Measurements from ENCODE around the gene CEP112. TPM values are rescaled to one million over a fixed set of nuclear protein-coding genes. Genes with fewer than 3 reads are reported as not detected.

CEP112 gene
- total RNA-seq, 1 donor from 2014 or later = 20.1 TPM

DNA sequence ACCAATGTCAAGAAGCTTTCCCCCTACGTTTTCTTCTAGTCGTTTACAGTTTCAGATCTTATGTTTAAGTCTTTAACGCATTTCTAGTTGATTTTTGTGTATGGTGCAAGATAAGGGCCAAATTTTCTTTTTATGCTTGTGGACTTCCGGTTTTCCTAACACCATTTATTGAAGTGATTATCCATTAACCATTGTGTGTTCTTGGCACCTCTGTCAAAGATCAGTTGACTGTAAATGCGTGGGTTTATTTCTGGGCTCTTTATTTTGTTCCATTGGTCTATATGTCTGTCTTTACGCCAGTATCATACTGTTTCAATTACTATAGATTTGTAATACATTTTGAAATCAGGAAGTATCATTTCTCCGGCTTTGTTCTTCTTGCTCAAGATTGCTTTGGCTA, 49.5 kb downstream of the CEP112 start:
- DNase-seq (ENCODE audit: extremely low spot score in 2 of 2) = no peak
- TF ChIP-seq, protein P1, sequence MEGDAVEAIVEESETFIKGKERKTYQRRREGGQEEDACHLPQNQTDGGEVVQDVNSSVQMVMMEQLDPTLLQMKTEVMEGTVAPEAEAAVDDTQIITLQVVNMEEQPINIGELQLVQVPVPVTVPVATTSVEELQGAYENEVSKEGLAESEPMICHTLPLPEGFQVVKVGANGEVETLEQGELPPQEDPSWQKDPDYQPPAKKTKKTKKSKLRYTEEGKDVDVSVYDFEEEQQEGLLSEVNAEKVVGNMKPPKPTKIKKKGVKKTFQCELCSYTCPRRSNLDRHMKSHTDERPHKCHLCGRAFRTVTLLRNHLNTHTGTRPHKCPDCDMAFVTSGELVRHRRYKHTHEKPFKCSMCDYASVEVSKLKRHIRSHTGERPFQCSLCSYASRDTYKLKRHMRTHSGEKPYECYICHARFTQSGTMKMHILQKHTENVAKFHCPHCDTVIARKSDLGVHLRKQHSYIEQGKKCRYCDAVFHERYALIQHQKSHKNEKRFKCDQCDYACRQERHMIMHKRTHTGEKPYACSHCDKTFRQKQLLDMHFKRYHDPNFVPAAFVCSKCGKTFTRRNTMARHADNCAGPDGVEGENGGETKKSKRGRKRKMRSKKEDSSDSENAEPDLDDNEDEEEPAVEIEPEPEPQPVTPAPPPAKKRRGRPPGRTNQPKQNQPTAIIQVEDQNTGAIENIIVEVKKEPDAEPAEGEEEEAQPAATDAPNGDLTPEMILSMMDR (IDR thresholded peaks at IDR 0.05) = no peak
- TF ChIP-seq POLR2A (IDR thresholded peaks at IDR 0.05) (no peak), POLR2AphosphoS5 (IDR thresholded peaks at IDR 0.05; ENCODE audit: insufficient read depth in 1 of 2, low read depth in 1 of 2) (no peak)
- H3K4me3 ChIP-seq = no peak overlapping the region
- intact Hi-C loops (cut with DNase I) = no loop called here
- no peak overlapping the region for H3K27ac ChIP-seq
- H3K36me3 ChIP-seq = no peaks in the 10 kb centered on the region
- no peaks in the 10 kb centered on the region for H3K27me3 ChIP-seq
- H3K4me1 ChIP-seq = peaks cover 7% of the 10 kb centered on the region
- H3K9me3 ChIP-seq = no peaks in the 10 kb centered on the region

DNA sequence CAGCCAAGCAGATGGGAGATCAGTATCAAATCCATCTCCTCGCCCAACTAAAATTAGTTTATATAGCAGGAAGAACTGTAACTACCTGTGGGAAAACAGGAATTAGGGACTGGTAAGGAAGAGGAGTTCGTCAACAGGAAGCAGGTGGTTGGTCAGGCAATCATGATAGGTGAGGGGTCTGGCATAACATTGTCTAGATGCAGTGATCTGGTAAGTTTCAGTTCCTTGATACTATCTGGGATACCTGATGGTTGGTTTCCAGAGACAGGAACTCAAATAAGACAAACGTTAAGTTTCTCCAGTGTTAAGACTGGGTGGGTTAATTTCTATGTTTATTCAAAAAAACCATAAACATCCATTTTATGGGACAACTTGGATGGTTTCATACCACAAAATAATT, 53.8 kb downstream of the CEP112 start:
- Histone ChIP-seq H3K4me1 (no peaks in the 10 kb centered on the region), H3K27ac (no peak overlapping the region), H3K4me3 (no peak overlapping the region), H3K9me3 (no peaks in the 10 kb centered on the region), H3K27me3 (no peaks in the 10 kb centered on the region), H3K36me3 (no peaks in the 10 kb centered on the region)
- TF ChIP-seq, protein P1 (IDR thresholded peaks at IDR 0.05) = no peak
- no peak for TF ChIP-seq POLR2AphosphoS5 (IDR thresholded peaks at IDR 0.05; ENCODE audit: insufficient read depth in 1 of 2, low read depth in 1 of 2)
- no peak for TF ChIP-seq POLR2A (IDR thresholded peaks at IDR 0.05)
- intact Hi-C loops (cut with DNase I) = no loop called here
- no peak for DNase-seq (ENCODE audit: extremely low spot score in 2 of 2)

DNA sequence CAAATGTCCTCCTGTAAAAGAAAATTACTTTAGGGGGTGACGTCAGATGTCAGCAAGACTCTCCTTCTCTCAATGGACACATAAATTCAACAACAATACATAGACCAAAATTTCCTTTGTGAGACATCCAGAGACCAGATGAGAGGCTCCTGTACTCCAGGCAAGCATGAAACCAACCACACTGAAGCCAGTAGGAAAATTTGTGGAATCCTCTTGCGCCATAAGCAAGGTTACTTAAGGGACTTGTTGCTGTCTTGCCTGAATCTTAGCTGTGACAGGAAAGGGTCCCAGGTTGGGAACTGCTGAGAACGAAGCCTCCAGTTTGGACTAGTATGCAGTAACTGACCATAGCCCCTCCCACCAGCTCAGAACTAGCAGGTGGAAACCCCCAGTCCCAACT, 56.0 kb downstream of the CEP112 start:
- Histone ChIP-seq H3K9me3 (no peaks in the 10 kb centered on the region), H3K4me1 (no peaks in the 10 kb centered on the region), H3K36me3 (no peaks in the 10 kb centered on the region), H3K27ac (no peak overlapping the region), H3K4me3 (no peak overlapping the region), H3K27me3 (no peaks in the 10 kb centered on the region)
- intact Hi-C loops (cut with DNase I) = no loop called here
- no peak for DNase-seq (ENCODE audit: extremely low spot score in 2 of 2)
- TF ChIP-seq POLR2A (IDR thresholded peaks at IDR 0.05) (no peak), POLR2AphosphoS5 (IDR thresholded peaks at IDR 0.05; ENCODE audit: insufficient read depth in 1 of 2, low read depth in 1 of 2) (no peak)
- TF ChIP-seq, protein P1 (IDR thresholded peaks at IDR 0.05) = no peak

DNA sequence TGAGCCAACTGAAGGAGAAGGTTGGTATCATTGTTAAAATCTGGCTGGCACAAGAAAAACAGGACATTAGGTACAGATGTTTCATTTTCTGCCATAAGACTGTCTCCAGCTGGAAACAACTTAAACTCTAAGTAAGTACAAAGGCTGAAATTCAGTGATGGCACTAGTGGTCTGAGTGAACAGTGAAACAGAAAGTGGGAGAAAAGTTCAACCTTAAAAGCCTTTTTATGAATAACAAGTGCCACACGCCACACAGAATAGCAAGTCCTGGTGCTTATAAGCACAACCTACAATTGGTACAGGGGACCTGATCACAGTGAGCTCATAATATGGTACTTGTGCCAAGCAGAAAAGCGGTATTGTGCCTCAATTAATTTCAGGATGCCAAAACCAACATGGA, 56.7 kb downstream of the CEP112 start:
- Histone ChIP-seq H3K4me1 (no peaks in the 10 kb centered on the region), H3K9me3 (no peaks in the 10 kb centered on the region), H3K27ac (no peak overlapping the region), H3K4me3 (no peak overlapping the region), H3K36me3 (no peaks in the 10 kb centered on the region), H3K27me3 (no peaks in the 10 kb centered on the region)
- intact Hi-C loops (cut with DNase I) = no loop called here
- DNase-seq (ENCODE audit: extremely low spot score in 2 of 2) = no peak
- TF ChIP-seq POLR2AphosphoS5 (IDR thresholded peaks at IDR 0.05; ENCODE audit: insufficient read depth in 1 of 2, low read depth in 1 of 2) (no peak), POLR2A (IDR thresholded peaks at IDR 0.05) (no peak)
- TF ChIP-seq, protein P1 (IDR thresholded peaks at IDR 0.05) = no peak

DNA sequence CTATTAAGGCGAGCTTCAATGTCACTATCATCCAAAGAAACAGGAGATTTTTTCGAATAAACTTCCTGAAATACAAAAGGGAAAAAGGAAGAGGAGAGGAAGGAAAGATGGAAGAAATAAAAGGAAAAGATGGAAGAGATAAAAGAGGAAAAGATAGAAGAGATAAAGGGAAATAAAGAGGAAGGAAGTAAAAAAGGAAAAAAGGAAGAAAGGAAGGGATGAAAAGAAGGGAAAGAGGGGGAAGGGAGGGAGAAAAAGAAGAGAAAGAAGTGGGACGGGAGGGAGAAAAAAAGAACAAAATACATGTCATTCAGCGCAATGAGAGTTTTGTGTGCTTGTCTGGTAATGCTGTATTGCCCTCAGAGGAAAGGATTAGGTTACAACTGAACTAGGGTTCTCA, 62.2 kb downstream of the CEP112 start:
- Histone ChIP-seq H3K27me3 (no peaks in the 10 kb centered on the region), H3K4me1 (no peaks in the 10 kb centered on the region), H3K36me3 (no peaks in the 10 kb centered on the region), H3K27ac (no peak overlapping the region), H3K4me3 (no peak overlapping the region), H3K9me3 (no peaks in the 10 kb centered on the region)
- no peak for DNase-seq (ENCODE audit: extremely low spot score in 2 of 2)
- intact Hi-C loops (cut with DNase I) = no loop called here
- TF ChIP-seq, protein P1 (IDR thresholded peaks at IDR 0.05) = no peak
- TF ChIP-seq POLR2AphosphoS5 (IDR thresholded peaks at IDR 0.05; ENCODE audit: insufficient read depth in 1 of 2, low read depth in 1 of 2) (no peak), POLR2A (IDR thresholded peaks at IDR 0.05) (no peak)

All from vagina (tissue), 2 donors.